Measurements from ENCODE around the gene ADISSP. TPM values are rescaled to one million over a fixed set of nuclear protein-coding genes. Genes with fewer than 3 reads are reported as not detected.

The ADISSP gene
- total RNA-seq, 1 donor from 2014 or later = 62.9 TPM

DNA sequence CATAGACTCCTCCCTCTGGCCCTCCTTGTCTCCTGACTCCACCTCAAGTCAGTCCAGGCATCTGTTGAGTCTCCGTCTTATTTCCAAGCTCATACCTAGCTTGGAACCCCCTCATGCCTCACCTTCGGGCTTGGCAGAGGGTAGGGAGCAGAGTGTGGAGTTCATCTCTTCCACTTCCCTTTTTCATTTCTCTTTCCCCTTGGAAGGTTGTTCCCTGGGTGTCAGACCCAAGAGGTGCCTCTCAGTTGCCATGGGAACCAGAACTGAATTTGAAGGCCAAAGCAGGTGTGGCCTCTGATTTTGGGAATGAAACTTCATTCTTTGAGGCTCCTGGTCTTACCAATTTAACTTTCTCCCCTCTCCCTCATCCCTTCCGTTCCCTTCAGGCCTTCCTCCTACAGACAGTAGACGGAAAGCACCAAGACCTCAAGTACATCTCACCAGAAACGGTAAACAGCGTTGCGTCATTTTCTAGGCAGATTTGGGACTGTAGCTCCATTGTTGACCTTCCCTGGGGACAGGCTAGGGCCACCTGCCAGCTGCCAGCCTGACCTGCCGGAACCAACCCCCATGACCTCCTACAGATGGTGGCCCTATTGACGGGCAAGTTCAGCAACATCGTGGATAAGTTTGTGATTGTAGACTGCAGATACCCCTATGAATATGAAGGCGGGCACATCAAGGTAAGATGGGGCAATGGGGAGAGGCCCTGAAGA, 35.1 kb upstream of the ADISSP start:
- H3K4me1 Mint-ChIP-seq = peaks cover 66% of the 10 kb centered on the region
- intact Hi-C loops (cut with micrococcal nuclease) = no loop called here
- no peak for DNase-seq
- H3K27ac Mint-ChIP-seq = peak overlapping the region; percentile 14
- H3K4me3 Mint-ChIP-seq = no peak overlapping the region
- H3K27me3 Mint-ChIP-seq = no peaks in the 10 kb centered on the region
- peaks cover 73% of the 10 kb centered on the region for H3K36me3 Mint-ChIP-seq (ENCODE audit: low read depth)
- H3K9me3 Mint-ChIP-seq = no peaks in the 10 kb centered on the region

GRCh38 chr20:3801846-3802245, 34.3 kb upstream of the ADISSP start:
- intact Hi-C loops (cut with micrococcal nuclease) = no loop called here
- DNase-seq = no peak
- H3K27me3 Mint-ChIP-seq = no peaks in the 10 kb centered on the region
- H3K9me3 Mint-ChIP-seq = no peaks in the 10 kb centered on the region
- H3K36me3 Mint-ChIP-seq (ENCODE audit: low read depth) = peaks cover 76% of the 10 kb centered on the region
- peaks cover 65% of the 10 kb centered on the region for H3K4me1 Mint-ChIP-seq
- H3K27ac Mint-ChIP-seq = no peak overlapping the region
- H3K4me3 Mint-ChIP-seq = no peak overlapping the region

DNA sequence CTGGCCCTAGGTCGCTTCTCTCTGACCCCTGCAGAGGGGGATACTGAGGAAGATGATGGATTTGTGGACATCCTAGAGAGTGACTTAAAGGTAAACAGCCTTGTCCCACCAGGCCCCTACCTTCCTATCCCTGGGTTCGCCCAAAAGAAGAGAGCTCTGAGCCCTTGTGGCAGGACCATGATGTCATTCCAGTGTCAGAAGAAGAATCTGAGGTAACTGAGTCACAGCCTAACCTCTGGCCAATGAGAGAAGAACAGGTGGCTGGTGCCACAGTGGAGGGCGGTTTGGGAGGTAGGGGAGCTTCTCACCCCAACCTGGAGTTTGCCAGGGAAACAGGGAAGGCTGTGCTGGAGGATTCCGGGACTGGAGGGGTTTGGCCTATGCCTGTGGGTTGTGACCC, 33.7 kb upstream of the ADISSP start:
- Mint-ChIP-seq H3K27ac (peak overlapping the region; percentile 58), H3K36me3 (ENCODE audit: low read depth) (peaks cover 73% of the 10 kb centered on the region), H3K9me3 (no peaks in the 10 kb centered on the region), H3K4me3 (no peak overlapping the region), H3K27me3 (no peaks in the 10 kb centered on the region), H3K4me1 (peaks cover 65% of the 10 kb centered on the region)
- intact Hi-C loops (cut with micrococcal nuclease) = no loop called here
- DNase-seq = no peak

GRCh38 chr20:3800878-3801260, 33.3 kb upstream of the ADISSP start:
- no peak overlapping the region for H3K4me3 Mint-ChIP-seq

DNA sequence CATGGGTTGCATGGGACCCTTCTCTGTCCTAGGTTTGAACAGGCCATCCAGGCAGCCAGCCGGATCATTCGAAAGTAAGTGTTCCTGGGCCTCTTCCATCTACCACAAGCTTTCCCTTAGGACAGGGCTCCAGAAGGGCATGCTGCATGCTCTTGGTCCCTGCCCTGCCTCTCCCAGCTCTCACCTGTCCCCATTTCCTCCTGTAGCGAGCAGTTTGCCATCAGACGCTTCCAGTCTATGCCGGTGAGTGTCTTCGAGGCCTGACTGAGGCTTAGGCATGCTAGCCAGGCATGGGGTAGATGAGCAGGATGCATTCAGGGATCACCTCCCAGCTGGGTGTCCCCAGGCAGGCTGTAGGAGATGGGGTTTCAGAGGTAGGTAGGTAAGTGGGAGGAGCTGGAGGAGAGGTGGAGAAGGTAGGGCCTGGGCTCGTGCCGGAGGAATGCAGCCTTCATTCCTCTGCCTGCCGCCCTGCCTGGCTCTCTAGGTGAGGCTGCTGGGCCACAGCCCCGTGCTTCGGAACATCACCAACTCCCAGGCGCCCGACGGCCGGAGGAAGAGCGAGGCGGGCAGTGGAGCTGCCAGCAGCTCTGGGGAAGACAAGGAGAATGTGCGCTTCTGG, 32.8 kb upstream of the ADISSP start:
- peaks cover 62% of the 10 kb centered on the region for H3K4me1 Mint-ChIP-seq
- peak overlapping the region; percentile 97 for H3K4me3 Mint-ChIP-seq
- H3K9me3 Mint-ChIP-seq = no peaks in the 10 kb centered on the region
- intact Hi-C loops (cut with micrococcal nuclease) = no loop called here
- no peaks in the 10 kb centered on the region for H3K27me3 Mint-ChIP-seq
- no peak for DNase-seq
- peak overlapping the region; percentile 77 for H3K27ac Mint-ChIP-seq
- H3K36me3 Mint-ChIP-seq (ENCODE audit: low read depth) = peaks cover 65% of the 10 kb centered on the region

More at GRCh38 chr20:3800878-3801260, 33.3 kb upstream of the ADISSP start:
- Mint-ChIP-seq H3K36me3 (ENCODE audit: low read depth) (peaks cover 70% of the 10 kb centered on the region), H3K9me3 (no peaks in the 10 kb centered on the region), H3K27me3 (no peaks in the 10 kb centered on the region), H3K27ac (peak overlapping the region; percentile 48), H3K4me1 (peaks cover 63% of the 10 kb centered on the region)
- intact Hi-C loops (cut with micrococcal nuclease) = no loop called here
- no peak for DNase-seq

DNA sequence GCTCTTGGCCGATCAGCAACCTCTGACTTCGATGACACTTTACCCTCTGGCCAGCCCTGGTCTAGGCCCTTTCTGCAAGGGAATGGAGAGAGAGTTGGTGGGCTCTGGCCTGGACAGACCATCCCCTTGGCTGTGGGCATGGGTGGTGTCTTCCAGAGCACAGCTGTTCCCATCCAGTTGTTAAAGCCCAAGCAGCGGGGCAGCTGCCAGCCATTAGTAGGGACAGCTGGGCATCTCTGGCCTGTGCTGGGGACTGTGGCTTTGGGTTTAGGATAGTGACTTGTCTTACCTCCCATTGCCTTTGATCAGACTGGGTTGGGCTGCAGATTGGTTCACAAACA, 31.3 kb upstream of the ADISSP start:
- Mint-ChIP-seq H3K36me3 (ENCODE audit: low read depth) (peaks cover 53% of the 10 kb centered on the region), H3K4me3 (peak overlapping the region; percentile 97), H3K27me3 (no peaks in the 10 kb centered on the region), H3K9me3 (no peaks in the 10 kb centered on the region), H3K27ac (peak overlapping the region; percentile 85), H3K4me1 (peaks cover 57% of the 10 kb centered on the region)
- intact Hi-C loops (cut with micrococcal nuclease) = loop anchor here (5.0 kb wide), 1 partner anchor 213 kb away; no protein-coding TSS in a partner anchor
- no peak for DNase-seq

DNA sequence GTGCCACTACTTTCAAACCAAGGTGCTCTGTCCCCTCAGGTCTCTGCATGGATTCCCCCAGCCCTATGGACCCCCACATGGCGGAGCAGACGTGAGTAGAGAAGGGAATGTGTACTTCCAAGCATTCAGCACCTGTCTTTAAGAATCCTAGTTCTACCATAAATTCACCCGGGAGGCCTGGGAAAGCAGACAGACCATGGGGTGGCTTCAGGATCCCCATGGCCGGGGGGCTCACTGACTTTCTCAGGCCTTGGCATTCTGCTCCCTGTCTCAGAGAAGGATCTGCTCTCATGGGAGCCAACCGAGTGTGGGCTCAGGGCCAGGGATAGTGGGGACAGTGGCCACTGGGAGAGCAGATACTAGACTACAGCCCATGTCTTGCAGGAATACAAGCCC, 30.8 kb upstream of the ADISSP start:
- DNase-seq = no peak
- intact Hi-C loops (cut with micrococcal nuclease) = loop anchor here (5.0 kb wide), 1 partner anchor 214 kb away; no protein-coding TSS in a partner anchor
- Mint-ChIP-seq H3K4me3 (peak overlapping the region; percentile 97), H3K4me1 (peaks cover 52% of the 10 kb centered on the region), H3K9me3 (no peaks in the 10 kb centered on the region), H3K36me3 (ENCODE audit: low read depth) (peaks cover 48% of the 10 kb centered on the region), H3K27ac (peak overlapping the region; percentile 92), H3K27me3 (no peaks in the 10 kb centered on the region)

GRCh38 chr20:3797592-3798372, 30.2 kb upstream of the ADISSP start:
- Mint-ChIP-seq H3K4me3 (peak overlapping the region; percentile 97), H3K9me3 (no peaks in the 10 kb centered on the region), H3K36me3 (ENCODE audit: low read depth) (peaks cover 43% of the 10 kb centered on the region), H3K4me1 (peaks cover 50% of the 10 kb centered on the region), H3K27me3 (no peaks in the 10 kb centered on the region), H3K27ac (peak overlapping the region; percentile 92)
- intact Hi-C loops (cut with micrococcal nuclease) = loop anchor here (2.0 to 5.0 kb wide), 2 partner anchors 49 to 215 kb away; partner anchors contain the start of gene MAVS
- DNase-seq = peak; percentile 88

DNA sequence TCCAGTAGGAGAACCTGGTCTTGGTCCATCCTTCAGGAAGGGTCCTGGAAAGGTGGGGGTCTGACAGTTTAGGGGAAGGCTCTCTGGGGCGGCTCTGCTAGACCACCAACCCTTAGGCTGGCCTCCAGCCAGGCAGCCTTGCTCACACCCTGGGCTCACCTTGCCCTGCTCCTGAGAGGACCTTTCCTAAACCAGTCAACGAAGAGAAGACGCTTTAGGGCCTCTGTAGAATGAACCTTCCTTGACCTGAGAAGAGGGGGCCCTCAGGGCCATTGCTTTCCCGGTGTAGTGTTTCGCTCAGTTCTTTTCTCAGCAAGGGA, 29.6 kb upstream of the ADISSP start:
- peaks cover 46% of the 10 kb centered on the region for H3K4me1 Mint-ChIP-seq

GRCh38 chr20:3796477-3797225, 29.1 kb upstream of the ADISSP start:
- H3K4me3 Mint-ChIP-seq = peak overlapping the region; percentile 97
- peak overlapping the region; percentile 92 for H3K27ac Mint-ChIP-seq
- peak; percentile 75 for DNase-seq
- H3K4me1 Mint-ChIP-seq = peaks cover 46% of the 10 kb centered on the region
- H3K27me3 Mint-ChIP-seq = no peaks in the 10 kb centered on the region
- peaks cover 33% of the 10 kb centered on the region for H3K36me3 Mint-ChIP-seq (ENCODE audit: low read depth)
- intact Hi-C loops (cut with micrococcal nuclease) = loop anchor here (1.0 to 5.0 kb wide), 4 partner anchors 15 to 216 kb away; partner anchors contain the start of genes AP5S1 and MAVS
- no peaks in the 10 kb centered on the region for H3K9me3 Mint-ChIP-seq

More for the DNA sequence above, 29.6 kb upstream of the ADISSP start:
- H3K27ac Mint-ChIP-seq = peak overlapping the region; percentile 92
- intact Hi-C loops (cut with micrococcal nuclease) = loop anchor here (2.0 to 5.0 kb wide), 2 partner anchors 50 to 215 kb away; partner anchors contain the start of gene MAVS
- H3K4me3 Mint-ChIP-seq = peak overlapping the region; percentile 97
- H3K36me3 Mint-ChIP-seq (ENCODE audit: low read depth) = peaks cover 38% of the 10 kb centered on the region
- no peaks in the 10 kb centered on the region for H3K27me3 Mint-ChIP-seq
- no peaks in the 10 kb centered on the region for H3K9me3 Mint-ChIP-seq
- no peak for DNase-seq

DNA sequence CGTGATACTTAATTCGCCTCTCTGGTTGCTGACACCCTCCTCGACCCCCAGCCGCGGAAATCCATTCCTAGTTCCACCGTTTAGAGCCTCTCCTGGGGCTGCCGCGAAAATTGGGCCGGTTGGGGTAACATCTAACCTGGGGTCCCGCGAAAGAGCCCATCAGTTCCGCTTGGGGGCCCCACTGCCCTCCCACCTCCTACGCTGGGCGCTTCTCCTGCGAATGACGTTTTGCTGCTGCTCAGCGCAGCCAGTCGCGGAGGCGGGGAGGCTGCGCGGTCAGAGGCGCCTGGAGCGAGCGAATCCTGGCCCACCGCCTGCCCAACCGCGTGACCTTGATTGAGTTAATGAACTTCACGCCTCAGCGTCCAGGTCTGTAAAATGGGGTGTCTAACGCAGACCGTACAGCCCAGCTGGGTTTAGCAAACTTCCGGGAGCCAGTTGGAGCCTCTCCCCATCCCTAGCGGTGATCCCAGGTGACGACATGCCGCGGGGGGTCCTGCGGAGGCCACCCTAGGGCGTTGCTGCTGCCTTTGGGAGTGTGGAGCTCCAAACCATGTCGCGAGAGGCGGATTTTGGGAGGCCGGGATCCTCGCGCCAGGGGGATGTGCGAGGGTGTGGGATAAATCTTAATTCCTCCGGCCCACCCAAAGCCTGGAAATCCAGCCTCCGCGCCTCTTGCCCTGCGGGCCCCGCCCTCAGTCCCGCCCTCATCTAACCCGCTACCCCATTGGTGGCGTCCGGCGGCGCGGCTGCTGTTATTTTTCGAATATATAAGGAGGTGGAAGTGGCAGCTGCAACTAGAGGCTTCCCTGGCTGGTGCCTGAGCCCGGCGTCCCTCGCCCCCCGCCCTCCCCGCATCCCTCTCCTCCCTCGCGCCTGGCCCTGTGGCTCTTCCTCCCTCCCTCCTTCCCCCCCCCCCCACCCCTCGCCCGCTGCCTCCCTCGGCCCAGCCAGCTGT, 28.2 kb upstream of the ADISSP start, which contains the start of gene CDC25B:
TSS of gene CDC25B (plus strand) at position 800 of the 958 bp plus-strand sequence. CDS start 222 bp downstream, outside the sequence.
- Mint-ChIP-seq H3K36me3 (ENCODE audit: low read depth) (peaks cover 25% of the 10 kb centered on the region), H3K9me3 (no peaks in the 10 kb centered on the region), H3K4me3 (peak within 1 kb of the TSS; percentile 97), H3K27ac (peak within 1 kb of the TSS; percentile 96), H3K4me1 (peaks cover 44% of the 10 kb centered on the region), H3K27me3 (no peaks in the 10 kb centered on the region)
- DNase-seq = peak; percentile 96
- intact Hi-C loops (cut with micrococcal nuclease) = loop anchor here (1.0 to 5.0 kb wide), 6 partner anchors 8 to 217 kb away; partner anchors contain the start of genes AP5S1 and MAVS

GRCh38 chr20:3794701-3795420, 27.3 kb upstream of the ADISSP start:
- peaks cover 36% of the 10 kb centered on the region for H3K4me1 Mint-ChIP-seq
- peaks cover 17% of the 10 kb centered on the region for H3K36me3 Mint-ChIP-seq (ENCODE audit: low read depth)
- H3K27me3 Mint-ChIP-seq = no peaks in the 10 kb centered on the region
- peak overlapping the region; percentile 97 for H3K4me3 Mint-ChIP-seq
- no peak for DNase-seq
- intact Hi-C loops (cut with micrococcal nuclease) = loop anchor here (1.0 to 5.0 kb wide), 3 partner anchors 8 to 217 kb away; no protein-coding TSS in a partner anchor
- no peaks in the 10 kb centered on the region for H3K9me3 Mint-ChIP-seq
- peak overlapping the region; percentile 96 for H3K27ac Mint-ChIP-seq

Measured in activated CD4-positive, alpha-beta T cell treated with anti-CD3 and anti-CD28 coated beads, Interleukin-2, amount 10 ng/mL, durations not matched to agents 24 days and 14 days (primary cell).